Ishikawa (cell line): ENCODE results near the gene DIAPH3.

Experiments
- CREB1 ChIP-seq: IDR thresholded peaks from 2 replicates; pipeline ENCODE4 v1.6.1; 2012; ENCODE audit warnings: low read depth
- MAX ChIP-seq: IDR thresholded peaks from 2 replicates; pipeline ENCODE4 v1.6.1; 2012
- NFIC ChIP-seq: IDR thresholded peaks from 2 replicates; pipeline ENCODE4 v1.6.1; 2012
- RAD21 ChIP-seq: IDR thresholded peaks from 2 replicates; pipeline ENCODE4 v1.6.1; 2012; ENCODE audit warnings: low read depth
- TAF1 ChIP-seq: IDR thresholded peaks from 2 replicates; pipeline ENCODE4 v1.6.1; 2012; ENCODE audit warnings: low read depth, mild to moderate bottlenecking
- TCF12 ChIP-seq: IDR thresholded peaks from 2 replicates; pipeline ENCODE4 v1.6.1; 2012; ENCODE audit warnings: low read depth
- TF ChIP-seq, protein P1 (sequence below): IDR thresholded peaks from 2 replicates; pipeline ENCODE4 v1.6.1; 2012; ENCODE audit warnings: low read depth, mild to moderate bottlenecking

DNA sequence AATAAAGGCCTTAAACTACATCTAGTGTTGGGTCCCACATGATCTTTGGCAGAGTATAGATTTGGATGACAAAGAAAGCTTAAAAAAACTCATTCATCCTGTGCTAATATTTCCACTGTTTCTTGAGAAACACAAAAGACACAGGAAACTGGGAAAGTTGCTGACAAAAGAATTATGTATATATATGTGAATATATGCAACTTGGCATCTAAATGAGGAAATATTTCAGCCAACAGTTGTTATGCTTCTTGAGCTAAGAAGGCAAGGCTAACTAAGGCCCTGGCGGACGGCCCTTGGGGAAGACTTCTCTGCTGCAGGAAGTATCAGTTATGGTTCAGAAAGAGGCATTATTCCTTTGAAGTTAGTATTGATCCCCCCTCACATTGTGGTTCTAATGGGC is 491.8 kb downstream of the DIAPH3 start:
- TF ChIP-seq TCF12: no peak
- TF ChIP-seq, protein P1, sequence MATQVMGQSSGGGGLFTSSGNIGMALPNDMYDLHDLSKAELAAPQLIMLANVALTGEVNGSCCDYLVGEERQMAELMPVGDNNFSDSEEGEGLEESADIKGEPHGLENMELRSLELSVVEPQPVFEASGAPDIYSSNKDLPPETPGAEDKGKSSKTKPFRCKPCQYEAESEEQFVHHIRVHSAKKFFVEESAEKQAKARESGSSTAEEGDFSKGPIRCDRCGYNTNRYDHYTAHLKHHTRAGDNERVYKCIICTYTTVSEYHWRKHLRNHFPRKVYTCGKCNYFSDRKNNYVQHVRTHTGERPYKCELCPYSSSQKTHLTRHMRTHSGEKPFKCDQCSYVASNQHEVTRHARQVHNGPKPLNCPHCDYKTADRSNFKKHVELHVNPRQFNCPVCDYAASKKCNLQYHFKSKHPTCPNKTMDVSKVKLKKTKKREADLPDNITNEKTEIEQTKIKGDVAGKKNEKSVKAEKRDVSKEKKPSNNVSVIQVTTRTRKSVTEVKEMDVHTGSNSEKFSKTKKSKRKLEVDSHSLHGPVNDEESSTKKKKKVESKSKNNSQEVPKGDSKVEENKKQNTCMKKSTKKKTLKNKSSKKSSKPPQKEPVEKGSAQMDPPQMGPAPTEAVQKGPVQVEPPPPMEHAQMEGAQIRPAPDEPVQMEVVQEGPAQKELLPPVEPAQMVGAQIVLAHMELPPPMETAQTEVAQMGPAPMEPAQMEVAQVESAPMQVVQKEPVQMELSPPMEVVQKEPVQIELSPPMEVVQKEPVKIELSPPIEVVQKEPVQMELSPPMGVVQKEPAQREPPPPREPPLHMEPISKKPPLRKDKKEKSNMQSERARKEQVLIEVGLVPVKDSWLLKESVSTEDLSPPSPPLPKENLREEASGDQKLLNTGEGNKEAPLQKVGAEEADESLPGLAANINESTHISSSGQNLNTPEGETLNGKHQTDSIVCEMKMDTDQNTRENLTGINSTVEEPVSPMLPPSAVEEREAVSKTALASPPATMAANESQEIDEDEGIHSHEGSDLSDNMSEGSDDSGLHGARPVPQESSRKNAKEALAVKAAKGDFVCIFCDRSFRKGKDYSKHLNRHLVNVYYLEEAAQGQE: no peak
- no peak for TF ChIP-seq CREB1
- TF ChIP-seq TAF1: no peak
- no peak for TF ChIP-seq MAX
- TF ChIP-seq NFIC: no peak
- TF ChIP-seq RAD21: no peak
